OCI-LY7 (cell line): ENCODE data around the gene DDR1. TPM values are rescaled to one million over a fixed set of nuclear protein-coding genes. Genes with fewer than 3 reads are reported as not detected.
"Not testable (repeated sequence)": the region's sequence is repeated elsewhere in the genome, so short reads cannot be mapped to it uniquely, and the experiment has no call there.

Source experiments
- BruUV-seq: library from RNA; stranded (reverse); fragments of 400-500 nt; replicated peaks from 2 replicates; lab custom pipeline; 2021; lab: Mats Ljungman, UMichigan
- CTCF ChIA-PET: fragments of 300-600 bp; sonication (Branson Sonifier 250); formaldehyde crosslinking; loops from one replicate; lab custom pipeline; 2022; ENCODE audit warnings: antibody characterized with exemption; ENCODE audit not compliant: unreplicated experiment; lab: Charles Lee
- POLR2A ChIA-PET: fragments of 300-600 bp; sonication (Branson Sonifier 250); formaldehyde crosslinking; loops from one replicate; lab custom pipeline; 2022; ENCODE audit warnings: antibody characterized with exemption; lab: Charles Lee
- DNase-seq: peaks from one replicate; pipeline ENCODE4 v3.0.0-alpha.2; 2015; ENCODE audit warnings: low spot score
- H2AFZ ChIP-seq: fragments of 200-600 bp; sonication (generic), shearing (Covaris generic); 2 replicates; pipeline ENCODE4 v1.6.1; 2014; ENCODE audit warnings: mild to moderate bottlenecking, antibody characterized with exemption, low read length, moderate library complexity
- H3K27ac ChIP-seq: fragments of 200-600 bp; sonication (generic); 2 replicates; pipeline ENCODE4 v1.5.1; 2014; ENCODE audit warnings: mixed run types, low read depth, mild to moderate bottlenecking, moderate library complexity, low read length, inconsistent platforms; ENCODE audit not compliant: poor library complexity, severe bottlenecking
- H3K36me3 ChIP-seq: fragments of 200-600 bp; sonication (generic); 2 replicates; pipeline ENCODE4 v1.6.1; 2014; ENCODE audit warnings: mild to moderate bottlenecking, antibody characterized with exemption, low read length, moderate library complexity, mixed read lengths; ENCODE audit not compliant: insufficient read depth
- H3K4me1 ChIP-seq: fragments of 200-600 bp; sonication (generic); 2 replicates; pipeline ENCODE4 v1.5.1; 2014; ENCODE audit warnings: mild to moderate bottlenecking, low read length; ENCODE audit not compliant: insufficient read depth, poor library complexity, severe bottlenecking
- H3K4me2 ChIP-seq: fragments of 200-600 bp; sonication (generic); 2 replicates; pipeline ENCODE4 v1.6.1; 2014; ENCODE audit warnings: mild to moderate bottlenecking, low read length
- H3K4me3 ChIP-seq: fragments of 200-600 bp; sonication (generic); 2 replicates; pipeline ENCODE4 v1.5.1; 2014; ENCODE audit warnings: mild to moderate bottlenecking, low read depth, low read length; ENCODE audit not compliant: poor library complexity, severe bottlenecking
- H3K79me2 ChIP-seq: fragments of 200-600 bp; sonication (generic); 2 replicates; pipeline ENCODE4 v1.6.1; 2016; ENCODE audit warnings: low read depth, mild to moderate bottlenecking, low read length, moderate library complexity, mixed read lengths; ENCODE audit not compliant: insufficient read depth
- H3K9me2 ChIP-seq: fragments of 200-600 bp; sonication (generic); 2 replicates; pipeline ENCODE4 v1.6.1; 2016; ENCODE audit warnings: mild to moderate bottlenecking, low read length, mixed read lengths; ENCODE audit not compliant: insufficient read depth
- H3K9me3 ChIP-seq: fragments of 200-600 bp; sonication (generic); 2 replicates; pipeline ENCODE4 v1.6.1; 2014; ENCODE audit warnings: mild to moderate bottlenecking, mixed run types, low read length, mixed read lengths
- H4K20me1 ChIP-seq: fragments of 200-600 bp; sonication (generic); 2 replicates; pipeline ENCODE4 v1.6.1; 2014; ENCODE audit warnings: mild to moderate bottlenecking, antibody characterized with exemption, low read length, moderate library complexity, mixed read lengths; ENCODE audit not compliant: insufficient read depth
- EZH2phosphoT487 ChIP-seq: fragments of 200-600 bp; sonication (generic); IDR thresholded peaks from 2 replicates; pipeline ENCODE4 v1.6.1; 2018; ENCODE audit warnings: low read depth, borderline replicate concordance, mild to moderate bottlenecking, mixed run types, antibody characterized with exemption, low read length, moderate library complexity, mixed read lengths
- intact Hi-C: fragments of 100-400 bp; cut with micrococcal nuclease; formaldehyde crosslinking; loops from one replicate; pipeline ENCODE4 v1.10.0; 2022; ENCODE audit not compliant: unreplicated experiment
- total RNA-seq, 2 experiments: library from RNA; depleted of rRNA in 1 of 2; stranded (reverse); fragments of >200 nt in 1 of 2; shearing (Covaris generic) in 1 of 2; gene quantifications; 2 replicates each; pipeline ENCODE4 v1.2.3, GENCODE V29; 2014 to 2022
- TF ChIP-seq, protein P1 (sequence below): fragments of 200-600 bp; sonication (generic); conservative IDR thresholded peaks from 2 replicates; pipeline ENCODE4 v1.5.1; 2014; ENCODE audit warnings: mild to moderate bottlenecking, antibody characterized with exemption, low read length, moderate library complexity, mixed read lengths

The DDR1 gene
- total RNA-seq, 2 experiments from 2014 or later: 14.0 to 30.3 TPM

- H3K4me2 ChIP-seq: no peak overlapping the region
- no peaks in the 10 kb centered on the region for H3K79me2 ChIP-seq
- no peaks in the 10 kb centered on the region for H3K9me2 ChIP-seq
- intact Hi-C loops: no loop called here
- no peak overlapping the region for H3K4me3 ChIP-seq
- no peak overlapping the region for H2AFZ ChIP-seq
- peaks cover 92% of the 10 kb centered on the region for H3K36me3 ChIP-seq
- DNase-seq: no peak
- H3K27ac ChIP-seq: no peak overlapping the region
- H4K20me1 ChIP-seq: no peaks in the 10 kb centered on the region
- BruUV-seq: no TSS peak
- TF ChIP-seq, protein P1, sequence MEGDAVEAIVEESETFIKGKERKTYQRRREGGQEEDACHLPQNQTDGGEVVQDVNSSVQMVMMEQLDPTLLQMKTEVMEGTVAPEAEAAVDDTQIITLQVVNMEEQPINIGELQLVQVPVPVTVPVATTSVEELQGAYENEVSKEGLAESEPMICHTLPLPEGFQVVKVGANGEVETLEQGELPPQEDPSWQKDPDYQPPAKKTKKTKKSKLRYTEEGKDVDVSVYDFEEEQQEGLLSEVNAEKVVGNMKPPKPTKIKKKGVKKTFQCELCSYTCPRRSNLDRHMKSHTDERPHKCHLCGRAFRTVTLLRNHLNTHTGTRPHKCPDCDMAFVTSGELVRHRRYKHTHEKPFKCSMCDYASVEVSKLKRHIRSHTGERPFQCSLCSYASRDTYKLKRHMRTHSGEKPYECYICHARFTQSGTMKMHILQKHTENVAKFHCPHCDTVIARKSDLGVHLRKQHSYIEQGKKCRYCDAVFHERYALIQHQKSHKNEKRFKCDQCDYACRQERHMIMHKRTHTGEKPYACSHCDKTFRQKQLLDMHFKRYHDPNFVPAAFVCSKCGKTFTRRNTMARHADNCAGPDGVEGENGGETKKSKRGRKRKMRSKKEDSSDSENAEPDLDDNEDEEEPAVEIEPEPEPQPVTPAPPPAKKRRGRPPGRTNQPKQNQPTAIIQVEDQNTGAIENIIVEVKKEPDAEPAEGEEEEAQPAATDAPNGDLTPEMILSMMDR: no peak
- no peak for TF ChIP-seq EZH2phosphoT487
- POLR2A ChIA-PET: no interaction called here
- no peaks in the 10 kb centered on the region for H3K4me1 ChIP-seq
- CTCF ChIA-PET: no interaction called here
- no peaks in the 10 kb centered on the region for H3K9me3 ChIP-seq
These were observed 38.1 kb downstream of the DDR1 start for GRCh38 chr6:30922447-30922852.

DNA sequence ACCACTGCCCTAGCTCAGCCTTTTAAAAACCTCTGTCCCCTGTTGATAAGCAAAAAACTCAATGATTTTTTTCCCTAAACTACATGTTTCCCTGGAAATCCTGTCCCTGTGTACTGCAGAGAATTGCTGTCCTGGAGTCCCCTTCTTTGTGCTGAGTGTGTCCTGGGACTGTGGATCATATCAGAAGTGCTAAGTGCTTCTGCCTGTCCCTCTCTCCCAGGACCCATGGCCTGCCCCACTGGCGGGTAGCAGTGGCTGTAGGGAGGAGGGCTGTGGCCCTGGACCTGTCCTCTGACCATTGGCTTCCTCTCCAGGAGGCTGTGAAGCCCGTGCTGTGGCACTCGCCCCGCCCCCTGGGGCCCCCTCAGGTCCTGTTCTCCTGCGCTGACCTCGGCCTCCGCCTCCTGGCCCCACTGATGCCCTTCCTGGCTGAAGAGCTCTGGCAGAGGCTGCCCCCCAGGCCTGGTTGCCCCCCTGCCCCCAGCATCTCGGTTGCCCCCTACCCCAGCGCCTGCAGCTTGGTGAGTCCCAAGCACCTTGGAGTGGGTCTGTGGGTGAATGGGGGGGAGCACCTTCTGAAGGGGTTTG is 39.8 kb downstream of the DDR1 start:
- BruUV-seq, intact Hi-C loops, POLR2A ChIA-PET, DNase-seq, H3K4me3 ChIP-seq, H3K4me1 ChIP-seq, CTCF ChIA-PET, H3K9me2 ChIP-seq, H3K4me2 ChIP-seq, H4K20me1 ChIP-seq, H3K27ac ChIP-seq, H2AFZ ChIP-seq, H3K79me2 ChIP-seq: not testable (repeated sequence)
- H3K9me3 ChIP-seq: peaks cover 11% of the 10 kb centered on the region
- peaks cover 97% of the 10 kb centered on the region for H3K36me3 ChIP-seq

DNA sequence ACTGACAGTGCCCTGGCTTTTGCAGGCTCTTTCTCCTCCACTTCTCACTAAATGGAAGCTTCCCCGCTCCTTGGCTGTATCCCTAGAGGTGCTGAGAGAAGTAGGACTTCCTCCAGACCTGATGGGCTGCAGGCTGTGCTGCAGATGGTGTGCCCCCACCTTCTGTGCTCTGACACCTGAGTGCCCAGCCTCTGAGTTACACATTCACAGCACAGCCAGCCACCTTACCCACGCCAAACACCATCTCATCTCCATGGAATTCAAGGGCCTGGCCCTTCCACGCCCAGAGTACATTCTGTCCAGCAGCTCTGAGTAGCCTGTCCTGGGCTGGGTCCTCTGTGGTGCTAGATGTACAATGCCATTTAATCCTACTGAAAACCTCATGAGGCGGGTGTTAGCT is 42.3 kb downstream of the DDR1 start:
- TF ChIP-seq EZH2phosphoT487: no peak
- TF ChIP-seq, protein P1: no peak
- H3K4me3 ChIP-seq: no peak overlapping the region
- POLR2A ChIA-PET: interaction anchor here (0.7 kb wide), 1 partner anchor 115 kb away, joined by 3 read pairs; no protein-coding TSS in a partner anchor

GRCh38 chr6:30927080-30927479 is 42.8 kb downstream of the DDR1 start:
- H3K4me1 ChIP-seq, H3K4me2 ChIP-seq, H3K4me3 ChIP-seq, H2AFZ ChIP-seq, H3K27ac ChIP-seq, DNase-seq, H3K79me2 ChIP-seq, H3K9me2 ChIP-seq, intact Hi-C loops, CTCF ChIA-PET, BruUV-seq, H4K20me1 ChIP-seq: not testable (repeated sequence)
- Histone ChIP-seq H3K36me3 (peaks cover 70% of the 10 kb centered on the region), H3K9me3 (peaks cover 14% of the 10 kb centered on the region)
- POLR2A ChIA-PET: interaction anchor here (0.7 kb wide), 1 partner anchor 222 kb away, joined by 3 read pairs; no protein-coding TSS in a partner anchor

More for the DNA sequence above, 42.3 kb downstream of the DDR1 start:
- Histone ChIP-seq H3K27ac (no peak overlapping the region), H3K9me2 (no peaks in the 10 kb centered on the region), H3K4me2 (no peak overlapping the region), H3K9me3 (peaks cover 14% of the 10 kb centered on the region), H3K79me2 (no peaks in the 10 kb centered on the region), H3K4me1 (no peaks in the 10 kb centered on the region), H3K36me3 (peaks cover 75% of the 10 kb centered on the region), H2AFZ (no peak overlapping the region), H4K20me1 (no peaks in the 10 kb centered on the region)
- intact Hi-C loops: no loop called here
- no TSS peak for BruUV-seq
- DNase-seq: no peak
- CTCF ChIA-PET: interaction anchor here (0.9 kb wide), 1 partner anchor 27 kb away, joined by 3 read pairs; no protein-coding TSS in a partner anchor
